ENCODE data around the gene KHDRBS1. TPM values are rescaled to one million over a fixed set of nuclear protein-coding genes. Genes with fewer than 3 reads are reported as not detected.

The KHDRBS1 gene
- total and polyA plus RNA-seq, 9 of the 15 experiments (the other 6 are each of a cell fraction or from before 2014, with no cell fraction given): 48.4 to 257 (median 114) TPM

DNA sequence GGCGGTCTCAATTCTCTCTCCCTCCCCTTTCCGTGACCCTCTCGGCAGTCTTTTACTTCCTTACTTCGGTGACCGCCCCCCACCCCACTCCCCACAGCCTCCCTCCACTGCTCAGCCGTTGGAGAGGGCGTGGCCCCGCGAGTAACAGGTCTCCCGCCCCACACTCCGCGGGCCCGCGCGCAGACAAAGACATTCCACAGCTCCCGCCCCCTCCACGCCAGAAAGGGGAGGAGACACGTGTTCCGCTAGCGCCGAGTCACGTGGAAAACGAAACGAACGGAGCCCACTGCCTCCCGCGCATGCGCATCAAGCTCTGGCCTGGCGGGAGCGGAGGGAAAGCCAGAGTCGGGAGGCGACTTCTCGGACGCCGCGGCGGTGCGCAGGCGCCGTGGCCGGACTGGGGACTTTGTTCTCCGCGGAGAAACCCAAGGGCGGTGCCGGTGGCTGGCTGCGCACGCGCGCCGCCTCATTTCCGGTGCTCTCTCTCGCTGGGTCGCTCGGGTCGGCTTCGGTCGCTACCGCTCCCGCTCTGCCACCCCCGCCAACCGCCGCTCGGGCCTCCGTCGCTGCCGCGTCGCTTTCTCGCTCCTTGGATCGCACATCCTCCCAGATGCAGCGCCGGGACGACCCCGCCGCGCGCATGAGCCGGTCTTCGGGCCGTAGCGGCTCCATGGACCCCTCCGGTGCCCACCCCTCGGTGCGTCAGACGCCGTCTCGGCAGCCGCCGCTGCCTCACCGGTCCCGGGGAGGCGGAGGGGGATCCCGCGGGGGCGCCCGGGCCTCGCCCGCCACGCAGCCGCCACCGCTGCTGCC, at the start of gene KHDRBS1 (continued):
- TF ChIP-seq TCFL5 (CRISPR knock-in tag; conservative IDR thresholded peaks at IDR 0.05) (no peak), POLR2AphosphoS5 (IDR thresholded peaks at IDR 0.05; ENCODE audit: control insufficient read depth, insufficient read depth, low read depth, low read length) (peak; percentile 85), NR3C1 (CRISPR knock-in tag; IDR thresholded peaks at IDR 0.05) (no peak), TCF7 (IDR thresholded peaks at IDR 0.05; ENCODE audit: borderline replicate concordance) (0 out of 2 replicates have a peak, but pooled peaks have one; percentile 8), ATF1 (CRISPR knock-in tag; IDR thresholded peaks at IDR 0.05) (no peak), ATF1 (tag; IDR thresholded peaks at IDR 0.05) (peak; percentile 81), ZNF134 (CRISPR knock-in tag; conservative IDR thresholded peaks at IDR 0.05) (no peak), GATAD2A (IDR thresholded peaks at IDR 0.05) (peak; percentile 93), KDM4B (IDR thresholded peaks at IDR 0.05; ENCODE audit: borderline replicate concordance in 2 of 2, low read depth in 1 of 2) (peak in 1 of 2 experiments; percentile 13; a peak in 1 of 4 replicates), POLR2B (IDR thresholded peaks at IDR 0.05; ENCODE audit: low read depth, partially characterized antibody) (peak; percentile 97), GABPB1 (CRISPR knock-in tag; IDR thresholded peaks at IDR 0.05) (peak; percentile 94)
- TF ChIP-seq, protein P1, sequence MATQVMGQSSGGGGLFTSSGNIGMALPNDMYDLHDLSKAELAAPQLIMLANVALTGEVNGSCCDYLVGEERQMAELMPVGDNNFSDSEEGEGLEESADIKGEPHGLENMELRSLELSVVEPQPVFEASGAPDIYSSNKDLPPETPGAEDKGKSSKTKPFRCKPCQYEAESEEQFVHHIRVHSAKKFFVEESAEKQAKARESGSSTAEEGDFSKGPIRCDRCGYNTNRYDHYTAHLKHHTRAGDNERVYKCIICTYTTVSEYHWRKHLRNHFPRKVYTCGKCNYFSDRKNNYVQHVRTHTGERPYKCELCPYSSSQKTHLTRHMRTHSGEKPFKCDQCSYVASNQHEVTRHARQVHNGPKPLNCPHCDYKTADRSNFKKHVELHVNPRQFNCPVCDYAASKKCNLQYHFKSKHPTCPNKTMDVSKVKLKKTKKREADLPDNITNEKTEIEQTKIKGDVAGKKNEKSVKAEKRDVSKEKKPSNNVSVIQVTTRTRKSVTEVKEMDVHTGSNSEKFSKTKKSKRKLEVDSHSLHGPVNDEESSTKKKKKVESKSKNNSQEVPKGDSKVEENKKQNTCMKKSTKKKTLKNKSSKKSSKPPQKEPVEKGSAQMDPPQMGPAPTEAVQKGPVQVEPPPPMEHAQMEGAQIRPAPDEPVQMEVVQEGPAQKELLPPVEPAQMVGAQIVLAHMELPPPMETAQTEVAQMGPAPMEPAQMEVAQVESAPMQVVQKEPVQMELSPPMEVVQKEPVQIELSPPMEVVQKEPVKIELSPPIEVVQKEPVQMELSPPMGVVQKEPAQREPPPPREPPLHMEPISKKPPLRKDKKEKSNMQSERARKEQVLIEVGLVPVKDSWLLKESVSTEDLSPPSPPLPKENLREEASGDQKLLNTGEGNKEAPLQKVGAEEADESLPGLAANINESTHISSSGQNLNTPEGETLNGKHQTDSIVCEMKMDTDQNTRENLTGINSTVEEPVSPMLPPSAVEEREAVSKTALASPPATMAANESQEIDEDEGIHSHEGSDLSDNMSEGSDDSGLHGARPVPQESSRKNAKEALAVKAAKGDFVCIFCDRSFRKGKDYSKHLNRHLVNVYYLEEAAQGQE (IDR thresholded peaks at IDR 0.05; ENCODE audit: borderline replicate concordance): peak; percentile 70
- TF ChIP-seq, protein P1 (CRISPR knock-in tag; IDR thresholded peaks at IDR 0.05; ENCODE audit: low read depth): peak; percentile 58
- TF ChIP-seq, protein P2, sequence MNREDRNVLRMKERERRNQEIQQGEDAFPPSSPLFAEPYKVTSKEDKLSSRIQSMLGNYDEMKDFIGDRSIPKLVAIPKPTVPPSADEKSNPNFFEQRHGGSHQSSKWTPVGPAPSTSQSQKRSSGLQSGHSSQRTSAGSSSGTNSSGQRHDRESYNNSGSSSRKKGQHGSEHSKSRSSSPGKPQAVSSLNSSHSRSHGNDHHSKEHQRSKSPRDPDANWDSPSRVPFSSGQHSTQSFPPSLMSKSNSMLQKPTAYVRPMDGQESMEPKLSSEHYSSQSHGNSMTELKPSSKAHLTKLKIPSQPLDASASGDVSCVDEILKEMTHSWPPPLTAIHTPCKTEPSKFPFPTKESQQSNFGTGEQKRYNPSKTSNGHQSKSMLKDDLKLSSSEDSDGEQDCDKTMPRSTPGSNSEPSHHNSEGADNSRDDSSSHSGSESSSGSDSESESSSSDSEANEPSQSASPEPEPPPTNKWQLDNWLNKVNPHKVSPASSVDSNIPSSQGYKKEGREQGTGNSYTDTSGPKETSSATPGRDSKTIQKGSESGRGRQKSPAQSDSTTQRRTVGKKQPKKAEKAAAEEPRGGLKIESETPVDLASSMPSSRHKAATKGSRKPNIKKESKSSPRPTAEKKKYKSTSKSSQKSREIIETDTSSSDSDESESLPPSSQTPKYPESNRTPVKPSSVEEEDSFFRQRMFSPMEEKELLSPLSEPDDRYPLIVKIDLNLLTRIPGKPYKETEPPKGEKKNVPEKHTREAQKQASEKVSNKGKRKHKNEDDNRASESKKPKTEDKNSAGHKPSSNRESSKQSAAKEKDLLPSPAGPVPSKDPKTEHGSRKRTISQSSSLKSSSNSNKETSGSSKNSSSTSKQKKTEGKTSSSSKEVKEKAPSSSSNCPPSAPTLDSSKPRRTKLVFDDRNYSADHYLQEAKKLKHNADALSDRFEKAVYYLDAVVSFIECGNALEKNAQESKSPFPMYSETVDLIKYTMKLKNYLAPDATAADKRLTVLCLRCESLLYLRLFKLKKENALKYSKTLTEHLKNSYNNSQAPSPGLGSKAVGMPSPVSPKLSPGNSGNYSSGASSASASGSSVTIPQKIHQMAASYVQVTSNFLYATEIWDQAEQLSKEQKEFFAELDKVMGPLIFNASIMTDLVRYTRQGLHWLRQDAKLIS (CRISPR knock-in tag; IDR thresholded peaks at IDR 0.05): peak; percentile 93
- TF ChIP-seq, protein P3, sequence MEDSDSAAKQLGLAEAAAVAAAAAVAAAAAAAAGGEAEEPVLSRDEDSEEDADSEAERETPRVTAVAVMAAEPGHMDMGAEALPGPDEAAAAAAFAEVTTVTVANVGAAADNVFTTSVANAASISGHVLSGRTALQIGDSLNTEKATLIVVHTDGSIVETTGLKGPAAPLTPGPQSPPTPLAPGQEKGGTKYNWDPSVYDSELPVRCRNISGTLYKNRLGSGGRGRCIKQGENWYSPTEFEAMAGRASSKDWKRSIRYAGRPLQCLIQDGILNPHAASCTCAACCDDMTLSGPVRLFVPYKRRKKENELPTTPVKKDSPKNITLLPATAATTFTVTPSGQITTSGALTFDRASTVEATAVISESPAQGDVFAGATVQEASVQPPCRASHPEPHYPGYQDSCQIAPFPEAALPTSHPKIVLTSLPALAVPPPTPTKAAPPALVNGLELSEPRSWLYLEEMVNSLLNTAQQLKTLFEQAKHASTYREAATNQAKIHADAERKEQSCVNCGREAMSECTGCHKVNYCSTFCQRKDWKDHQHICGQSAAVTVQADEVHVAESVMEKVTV (CRISPR knock-in tag; IDR thresholded peaks at IDR 0.05): peak; percentile 35; the same call in 1 of the 2 replicates

Data from K562 (cell line).